Measurements from ENCODE around the gene BACE1.
A peak's percentile ranks its signal among the peaks of the same experiment; 100 is the strongest.
"Not testable (repeated sequence)": the region's sequence is repeated elsewhere in the genome, so short reads cannot be mapped to it uniquely, and the experiment has no call there.

The BACE1 gene

GRCh38 chr11:117316197-117316961, at the start of gene BACE1:
Gene BACE1 (minus strand): TSS chr11:117316256. CDS start chr11:117315795, 461 bp downstream.
- DNase-seq (ENCODE audit: low spot score) = peak; percentile 95

- no peak for DNase-seq (ENCODE audit: low spot score)
These were observed 45.4 kb upstream of the BACE1 start for GRCh38 chr11:117361432-117361831.

- DNase-seq (ENCODE audit: low spot score) = no peak
These were observed 40.3 kb upstream of the BACE1 start for GRCh38 chr11:117356126-117356890.

GRCh38 chr11:117354550-117354949, 38.5 kb upstream of the BACE1 start:
- no peak for DNase-seq (ENCODE audit: low spot score)

- DNase-seq (ENCODE audit: low spot score) = peak; percentile 43
These were observed 29.0 kb upstream of the BACE1 start for GRCh38 chr11:117345039-117345438.

- DNase-seq (ENCODE audit: low spot score) = no peak
These were observed 21.0 kb upstream of the BACE1 start for GRCh38 chr11:117337076-117337475.

- no peak for DNase-seq (ENCODE audit: low spot score)
These were observed 19.3 kb upstream of the BACE1 start for GRCh38 chr11:117335399-117335798.

- DNase-seq (ENCODE audit: low spot score) = no peak
These were observed 18.8 kb upstream of the BACE1 start for GRCh38 chr11:117334896-117335295.

GRCh38 chr11:117333917-117334316, 17.9 kb upstream of the BACE1 start:
- no peak for DNase-seq (ENCODE audit: low spot score)

GRCh38 chr11:117332843-117333242, 16.8 kb upstream of the BACE1 start:
- no peak for DNase-seq (ENCODE audit: low spot score)

- DNase-seq (ENCODE audit: low spot score) = peak; percentile 58
These were observed 12.4 kb upstream of the BACE1 start for GRCh38 chr11:117328375-117329010.

GRCh38 chr11:117327567-117328374, 11.7 kb upstream of the BACE1 start, which contains the start of gene CEP164:
Gene CEP164 (plus strand): TSS chr11:117327854. CDS start chr11:117338587, 10,733 bp downstream.
- peak; percentile 98 for DNase-seq (ENCODE audit: low spot score)

GRCh38 chr11:117327255-117327566, 11.2 kb upstream of the BACE1 start:
- DNase-seq (ENCODE audit: low spot score) = not testable (repeated sequence)

GRCh38 chr11:117319214-117319840, 3.3 kb upstream of the BACE1 start:
- DNase-seq (ENCODE audit: low spot score) = peak; percentile 27

GRCh38 chr11:117318738-117319137, 2.7 kb upstream of the BACE1 start:
- DNase-seq (ENCODE audit: low spot score) = no peak

GRCh38 chr11:117315285-117316196, 515 bp downstream of the BACE1 start:
- peak; percentile 69 for DNase-seq (ENCODE audit: low spot score)

- no peak for DNase-seq (ENCODE audit: low spot score)
These were observed 1.2 kb downstream of the BACE1 start for GRCh38 chr11:117314840-117315239.

- no peak for DNase-seq (ENCODE audit: low spot score)
These were observed 2.0 kb downstream of the BACE1 start for GRCh38 chr11:117313828-117314768.

- no peak for DNase-seq (ENCODE audit: low spot score)
These were observed 3.0 kb downstream of the BACE1 start for GRCh38 chr11:117313091-117313490.

Data from GM03348 (cell line).